IMR-90 (cell line): ENCODE results near the gene SLC5A2. TPM values are rescaled to one million over a fixed set of nuclear protein-coding genes. Genes with fewer than 3 reads are reported as not detected.

Source experiments
- ATAC-seq: fragments of 200-7000 bp; cut with Tn5 transposase; 2 replicates; pipeline ENCODE4 v1.9.1; 2020; ENCODE audit warnings: low read depth, mild to moderate bottlenecking, moderate library complexity
- BruUV-seq: library from RNA; stranded (reverse); fragments of 400-500 nt; replicated peaks from 2 replicates; lab custom pipeline; 2021; lab: Mats Ljungman, UMichigan
- CTCF ChIA-PET: fragments of 300-600 bp; formaldehyde crosslinking; extraction: SDS; loops from one replicate; lab custom pipeline; 2021; ENCODE audit warnings: antibody characterized with exemption; lab: Yijun Ruan, JAX
- POLR2A ChIA-PET: fragments of 300-600 bp; sonication (Branson Sonifier 250); formaldehyde crosslinking; loops from one replicate; lab custom pipeline; 2022; ENCODE audit warnings: antibody characterized with exemption; ENCODE audit not compliant: unreplicated experiment; lab: Charles Lee
- DNase-seq: peaks from one replicate; pipeline ENCODE4 v3.0.0; 2013
- H2AFZ ChIP-seq: replicated peaks from 2 replicates; pipeline ENCODE3; 2013; ENCODE audit warnings: low read length, mild to moderate bottlenecking; ENCODE audit not compliant: poor library complexity
- H2AK5ac ChIP-seq: 2 replicates; pipeline ENCODE4 v1.6.1; 2013; ENCODE audit warnings: low read depth, low read length, inconsistent platforms
- H2AK9ac ChIP-seq: replicated peaks from 2 replicates; pipeline ENCODE3; 2013; ENCODE audit warnings: mild to moderate bottlenecking, low read depth, low read length, moderate library complexity; ENCODE audit not compliant: poor library complexity
- H2BK120ac ChIP-seq: 2 replicates; pipeline ENCODE4 v1.6.1; 2013; ENCODE audit warnings: low read depth, low read length, inconsistent platforms
- H2BK15ac ChIP-seq: 3 replicates; pipeline ENCODE4 v1.6.1; 2013; ENCODE audit warnings: low read depth, low read length, inconsistent platforms
- H2BK20ac ChIP-seq: 2 replicates; pipeline ENCODE4 v1.6.1; 2013; ENCODE audit warnings: low read depth, mild to moderate bottlenecking, inconsistent platforms, low read length, moderate library complexity
- H2BK5ac ChIP-seq: 2 replicates; pipeline ENCODE4 v1.6.1; 2013; ENCODE audit warnings: mild to moderate bottlenecking, low read depth, low read length, inconsistent platforms; ENCODE audit not compliant: poor library complexity, severe bottlenecking
- H3K14ac ChIP-seq: replicated peaks from 2 replicates; pipeline ENCODE4 v1.6.1; 2013; ENCODE audit warnings: low read depth, low read length, inconsistent platforms
- H3K18ac ChIP-seq: 2 replicates; pipeline ENCODE4 v1.6.1; 2013; ENCODE audit warnings: low read depth, low read length, control low read depth
- H3K23ac ChIP-seq: 2 replicates; pipeline ENCODE4 v1.6.1; 2013; ENCODE audit warnings: low read depth, low read length, inconsistent platforms
- H3K27ac ChIP-seq: 2 replicates; pipeline ENCODE4 v1.5.1; 2013; ENCODE audit warnings: mild to moderate bottlenecking, control low read depth, low read length; ENCODE audit not compliant: insufficient read depth
- H3K27me3 ChIP-seq: 2 replicates; pipeline ENCODE4 v1.6.1; 2013; ENCODE audit warnings: low read length; ENCODE audit not compliant: control insufficient read depth, insufficient read depth
- H3K36me3 ChIP-seq: 2 replicates; pipeline ENCODE4 v1.6.1; 2013; ENCODE audit warnings: low read length, mixed read lengths; ENCODE audit not compliant: control insufficient read depth, insufficient read depth
- H3K4ac ChIP-seq: 2 replicates; pipeline ENCODE4 v1.6.1; 2013; ENCODE audit warnings: low read depth, low read length, inconsistent platforms
- H3K4me1 ChIP-seq: 2 replicates; pipeline ENCODE4 v1.6.1; 2013; ENCODE audit warnings: low read length, mixed read lengths; ENCODE audit not compliant: control insufficient read depth, insufficient read depth
- H3K4me2 ChIP-seq: 2 replicates; pipeline ENCODE4 v1.6.1; 2013; ENCODE audit warnings: low read depth, mild to moderate bottlenecking, control low read depth, low read length, moderate library complexity
- H3K4me3 ChIP-seq: 2 replicates; pipeline ENCODE4 v1.5.1; 2013; ENCODE audit warnings: low read depth, mild to moderate bottlenecking, control low read depth, low read length, moderate library complexity; ENCODE audit not compliant: insufficient read depth
- H3K56ac ChIP-seq: 2 replicates; pipeline ENCODE4 v1.6.1; 2013; ENCODE audit warnings: low read length, inconsistent platforms; ENCODE audit not compliant: insufficient read depth; ENCODE audit errors: extremely low read depth
- H3K79me1 ChIP-seq, 2 experiments: 2 replicates each; pipeline ENCODE4 v1.6.1; 2013; ENCODE audit warnings: low read length in 2 of 2, inconsistent platforms in 1 of 2, low read depth in 1 of 2
- H3K9ac ChIP-seq: 2 replicates; pipeline ENCODE4 v1.6.1; 2013; ENCODE audit warnings: low read depth, low read length, control low read depth
- H3K9me1 ChIP-seq: 2 replicates; pipeline ENCODE4 v1.6.1; 2013; ENCODE audit warnings: low read length, inconsistent platforms; ENCODE audit not compliant: insufficient read depth
- H3K9me3 ChIP-seq: 2 replicates; pipeline ENCODE4 v1.6.1; 2013; ENCODE audit warnings: low read length; ENCODE audit not compliant: control insufficient read depth, insufficient read depth
- H4K20me1 ChIP-seq: 2 replicates; pipeline ENCODE4 v1.6.1; 2013; ENCODE audit warnings: low read length, inconsistent platforms; ENCODE audit not compliant: insufficient read depth
- H4K5ac ChIP-seq: 2 replicates; pipeline ENCODE4 v1.6.1; 2013; ENCODE audit warnings: mild to moderate bottlenecking, low read depth, low read length, control low read depth
- H4K8ac ChIP-seq, 2 experiments: 2 replicates each; pipeline ENCODE4 v1.6.1; 2013; ENCODE audit warnings: low read depth in 2 of 2, low read length in 2 of 2, control low read depth in 1 of 2, inconsistent platforms in 1 of 2
- H4K91ac ChIP-seq: 2 replicates; pipeline ENCODE4 v1.6.1; 2013; ENCODE audit warnings: low read depth, low read length, inconsistent platforms; ENCODE audit not compliant: insufficient read depth
- BHLHE40 ChIP-seq: fragments of 150-350 bp; IDR thresholded peaks from 2 replicates; pipeline ENCODE4 v1.6.1; 2016; ENCODE audit warnings: mild to moderate bottlenecking, low read depth, low read length
- CEBPB ChIP-seq: IDR thresholded peaks from 2 replicates; pipeline ENCODE4 v1.6.1; 2012; ENCODE audit warnings: low read depth, low read length, improper control_type of control experiment
- CHD1 ChIP-seq: IDR thresholded peaks from 2 replicates; pipeline ENCODE4 v1.6.1; 2012; ENCODE audit warnings: low read depth, low read length, improper control_type of control experiment
- ELK1 ChIP-seq: fragments of 150-350 bp; IDR thresholded peaks from 2 replicates; pipeline ENCODE4 v1.6.1; 2016; ENCODE audit warnings: low read depth, mild to moderate bottlenecking, low read length, moderate library complexity, borderline replicate concordance
- FOS ChIP-seq: fragments of 150-350 bp; IDR thresholded peaks from 2 replicates; pipeline ENCODE4 v1.6.1; 2016; ENCODE audit warnings: low read depth, low read length
- MAFK ChIP-seq: IDR thresholded peaks from 2 replicates; pipeline ENCODE4 v1.6.1; 2012; ENCODE audit warnings: low read depth, low read length, improper control_type of control experiment
- MAZ ChIP-seq: IDR thresholded peaks from 2 replicates; pipeline ENCODE4 v1.6.1; 2012; ENCODE audit warnings: low read depth, mild to moderate bottlenecking, low read length, improper control_type of control experiment, moderate library complexity, borderline replicate concordance
- MXI1 ChIP-seq: IDR thresholded peaks from 2 replicates; pipeline ENCODE4 v1.6.1; 2012; ENCODE audit warnings: low read depth, mild to moderate bottlenecking, low read length, moderate library complexity, borderline replicate concordance
- POLR2A ChIP-seq: IDR thresholded peaks from 2 replicates; pipeline ENCODE4 v1.6.1; 2012; ENCODE audit warnings: mild to moderate bottlenecking, low read depth, low read length
- RAD21 ChIP-seq: IDR thresholded peaks from 2 replicates; pipeline ENCODE4 v1.6.1; 2012; ENCODE audit warnings: low read length, improper control_type of control experiment
- RCOR1 ChIP-seq: IDR thresholded peaks from 2 replicates; pipeline ENCODE4 v1.6.1; 2012; ENCODE audit warnings: mild to moderate bottlenecking, low read length, improper control_type of control experiment; ENCODE audit not compliant: insufficient replicate concordance
- RFX5 ChIP-seq: IDR thresholded peaks from 2 replicates; pipeline ENCODE4 v1.8.0; 2012; ENCODE audit warnings: low read depth, mild to moderate bottlenecking, low read length, moderate library complexity
- SMC3 ChIP-seq: fragments of 150-350 bp; IDR thresholded peaks from 2 replicates; pipeline ENCODE4 v1.6.1; 2016; ENCODE audit warnings: low read depth, mild to moderate bottlenecking, antibody characterized with exemption, low read length, moderate library complexity
- WGBS, 2 experiments: methylation state at CpG; one replicate each; pipeline versions ENCODE4 v1.1.5 to v1.1.7; 2013; ENCODE audit warnings: missing lambda C conversion rate in 2 of 2; ENCODE audit not compliant: insufficient read length in 1 of 2; ENCODE audit errors: extremely low coverage in 2 of 2; 5-methylcytosine and 5-hydroxymethylcytosine counted together
- dilution Hi-C: fragments of 300-500 bp; cut with HindIII; formaldehyde crosslinking; loops from one replicate; pipeline ENCODE4 v1.14.3; 2018; ENCODE audit warnings: low sequenced_read_pairs; ENCODE audit not compliant: unreplicated experiment
- in situ Hi-C: fragments of 300-500 bp; cut with MboI; formaldehyde crosslinking; loops from 3 replicates; pipeline ENCODE4 v1.14.3; 2019; ENCODE audit warnings: low sequenced_read_pairs, inconsistent platforms, mixed read lengths
- intact Hi-C: fragments of 100-400 bp; cut with micrococcal nuclease; formaldehyde crosslinking; loops from 2 replicates; pipeline ENCODE4 v1.10.0; 2022
- polyA plus RNA-seq, 3 experiments: library from polyadenylated mRNA; depleted of rRNA; stranded (reverse); fragments of >200 nt; gene quantifications; 2 replicates each; pipeline ENCODE4 v1.2.3, GENCODE V29; 2012; ENCODE audit warnings: low replicate concordance in 1 of 3
- total RNA-seq: library from RNA; depleted of rRNA; stranded (reverse); fragments of >200 nt; gene quantifications from 2 replicates; pipeline ENCODE4 v1.2.3, GENCODE V29; 2012
- TF ChIP-seq, protein P1 (sequence below): conservative IDR thresholded peaks from 2 replicates; pipeline ENCODE4 v1.5.1; 2012; ENCODE audit warnings: mild to moderate bottlenecking, low read depth, low read length, improper control_type of control experiment

SLC5A2 gene
- total and polyA plus RNA-seq, 2 of the 4 experiments (the other 2 are of a cell fraction), result not detected

- peak; percentile 99 for DNase-seq
- peak overlapping the region; percentile 97 for H4K91ac ChIP-seq
- H3K14ac ChIP-seq, result peak overlapping the region; percentile 90
- H2BK20ac ChIP-seq, result no peak overlapping the region
- dilution Hi-C loops (no loop called here), intact Hi-C loops (loop anchor here (1.0 to 2.0 kb wide), 2 partner anchors 12 to 409 kb away; partner anchors contain the start of gene TGFB1I1), in situ Hi-C loops (loop anchor here (10.0 to 25.0 kb wide), 2 partner anchors 385 to 402 kb away; partner anchors contain the start of genes ZNF267, ZNF646 and ZNF668)
- peaks cover 18% of the 10 kb centered on the region; the same call in 1 of the 2 replicates for H3K9me1 ChIP-seq
- POLR2A ChIA-PET, result interaction anchor here (0.5 to 2.5 kb wide), 6 partner anchors 12 to 506 kb away, joined by 3 to 16 read pairs (median 3); partner anchors contain the start of genes KAT8, TGFB1I1 and ZNF267
- peaks cover 14 to 50% of the 10 kb centered on the region in 2 experiments for H3K79me1 ChIP-seq
- peaks cover 30% of the 10 kb centered on the region for H4K20me1 ChIP-seq
- peak overlapping the region; percentile 96 for H2BK5ac ChIP-seq
- peak overlapping the region; percentile 69 for H4K5ac ChIP-seq
- no peak overlapping the region; the same call in 2 of the 3 replicates for H2BK15ac ChIP-seq
- H3K4me2 ChIP-seq, result peak overlapping the region; percentile 72
- peak overlapping the region; percentile 94 for H3K4ac ChIP-seq
- H3K27me3 ChIP-seq, result no peaks in the 10 kb centered on the region
- peak overlapping the region; percentile 55 for H3K4me3 ChIP-seq
- H3K36me3 ChIP-seq, result peaks cover 9% of the 10 kb centered on the region
- no peaks in the 10 kb centered on the region for H3K9me3 ChIP-seq
- 1% methylated on average over 32 of the region's 61 CpGs; no CpG with 5 or more reads in 1 of the 2 experiments for WGBS, 2 experiments
- peak overlapping the region; percentile 62 for H2AK5ac ChIP-seq
- peak overlapping the region; percentile 96 for H2AFZ ChIP-seq
- CTCF ChIA-PET, result interaction anchor here (0.5 to 1.8 kb wide), 6 partner anchors 8 to 336 kb away, joined by 3 to 7 read pairs (median 4); no protein-coding TSS in a partner anchor
- H3K23ac ChIP-seq, result peak overlapping the region; percentile 91
- peak overlapping the region; percentile 85 for H3K9ac ChIP-seq
- peak overlapping the region; percentile 100 for H2AK9ac ChIP-seq
- H3K27ac ChIP-seq, result peak overlapping the region; percentile 90
- H3K18ac ChIP-seq, result peak overlapping the region; percentile 71
- BruUV-seq, result no TSS peak
- peak overlapping the region; percentile 93 for H2BK120ac ChIP-seq
- H3K4me1 ChIP-seq, result peaks cover 11% of the 10 kb centered on the region
- peak overlapping the region; percentile 76; the same call in 1 of the 2 replicates for H3K56ac ChIP-seq
- peak overlapping the region; percentile 16 to 96 for H4K8ac ChIP-seq
- ATAC-seq, result peak; percentile 90
- TF ChIP-seq SMC3, result no peak
- no peak for TF ChIP-seq RCOR1
- TF ChIP-seq MAFK, result no peak
- TF ChIP-seq CHD1, result no peak
- peak; percentile 20; the same call in 1 of the 2 replicates for TF ChIP-seq BHLHE40
- TF ChIP-seq POLR2A, result no peak
- no peak for TF ChIP-seq RFX5
- TF ChIP-seq FOS, result no peak
- TF ChIP-seq CEBPB, result peak; percentile 87
- no peak for TF ChIP-seq MXI1
- TF ChIP-seq, protein P1, sequence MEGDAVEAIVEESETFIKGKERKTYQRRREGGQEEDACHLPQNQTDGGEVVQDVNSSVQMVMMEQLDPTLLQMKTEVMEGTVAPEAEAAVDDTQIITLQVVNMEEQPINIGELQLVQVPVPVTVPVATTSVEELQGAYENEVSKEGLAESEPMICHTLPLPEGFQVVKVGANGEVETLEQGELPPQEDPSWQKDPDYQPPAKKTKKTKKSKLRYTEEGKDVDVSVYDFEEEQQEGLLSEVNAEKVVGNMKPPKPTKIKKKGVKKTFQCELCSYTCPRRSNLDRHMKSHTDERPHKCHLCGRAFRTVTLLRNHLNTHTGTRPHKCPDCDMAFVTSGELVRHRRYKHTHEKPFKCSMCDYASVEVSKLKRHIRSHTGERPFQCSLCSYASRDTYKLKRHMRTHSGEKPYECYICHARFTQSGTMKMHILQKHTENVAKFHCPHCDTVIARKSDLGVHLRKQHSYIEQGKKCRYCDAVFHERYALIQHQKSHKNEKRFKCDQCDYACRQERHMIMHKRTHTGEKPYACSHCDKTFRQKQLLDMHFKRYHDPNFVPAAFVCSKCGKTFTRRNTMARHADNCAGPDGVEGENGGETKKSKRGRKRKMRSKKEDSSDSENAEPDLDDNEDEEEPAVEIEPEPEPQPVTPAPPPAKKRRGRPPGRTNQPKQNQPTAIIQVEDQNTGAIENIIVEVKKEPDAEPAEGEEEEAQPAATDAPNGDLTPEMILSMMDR, result no peak
- TF ChIP-seq ELK1, result no peak
- no peak for TF ChIP-seq RAD21
- peak; percentile 39; the same call in 1 of the 2 replicates for TF ChIP-seq MAZ
Measured at GRCh38 chr16:31459687-31460581, 23.0 kb upstream of the SLC5A2 start.
